Activated CD4-positive, CD25-positive, alpha-beta regulatory T cell treated with anti-CD3 and anti-CD28 coated beads, Interleukin-2, amount 50 U/mL, for 16 hours (primary cell): ENCODE measurements around the gene EPHA1.

Experiments used
- DNase-seq: peaks from one replicate; pipeline ENCODE4 v3.0.0-alpha.2; 2020; ENCODE audit warnings: low read depth, low spot score

Gene EPHA1

GRCh38 chr7:143374561-143374960 lies 34.1 kb downstream of the EPHA1 start:
- DNase-seq: no peak

- DNase-seq: no peak
Measured at GRCh38 chr7:143373255-143373794, 35.3 kb downstream of the EPHA1 start.

GRCh38 chr7:143372070-143372469 lies 36.6 kb downstream of the EPHA1 start:
- no peak for DNase-seq

GRCh38 chr7:143369678-143370651 lies 38.7 kb downstream of the EPHA1 start:
- DNase-seq: no peak

- no peak for DNase-seq
Measured at GRCh38 chr7:143368387-143368786, 40.3 kb downstream of the EPHA1 start.

GRCh38 chr7:143367972-143368371 lies 40.7 kb downstream of the EPHA1 start:
- no peak for DNase-seq

GRCh38 chr7:143363016-143363937 lies 45.4 kb downstream of the EPHA1 start:
- no peak for DNase-seq

GRCh38 chr7:143362131-143363015 lies 46.3 kb downstream of the EPHA1 start, which contains the start of gene FAM131B:
Gene FAM131B (minus strand): TSS chr7:143362713. CDS start chr7:143362603, 110 bp downstream.
- no peak for DNase-seq

GRCh38 chr7:143361552-143362130 lies 47.0 kb downstream of the EPHA1 start:
- no peak for DNase-seq

- no peak for DNase-seq
Measured at GRCh38 chr7:143360788-143361551, 47.7 kb downstream of the EPHA1 start.

GRCh38 chr7:143359771-143360353 lies 48.8 kb downstream of the EPHA1 start:
- DNase-seq: no peak

- no peak for DNase-seq
Measured at GRCh38 chr7:143358626-143359025, 50.0 kb downstream of the EPHA1 start.

- DNase-seq: no peak
Measured at GRCh38 chr7:143356414-143357050, 52.1 kb downstream of the EPHA1 start.

GRCh38 chr7:143355450-143356385 lies 52.9 kb downstream of the EPHA1 start:
- no peak for DNase-seq

GRCh38 chr7:143354965-143355364 lies 53.7 kb downstream of the EPHA1 start:
- DNase-seq: no peak

- no peak for DNase-seq
Measured at GRCh38 chr7:143354376-143354775, 54.3 kb downstream of the EPHA1 start.

GRCh38 chr7:143352531-143353002 lies 56.1 kb downstream of the EPHA1 start:
- no peak for DNase-seq

GRCh38 chr7:143351574-143351973 lies 57.1 kb downstream of the EPHA1 start:
- no peak for DNase-seq
